ENCODE results near the gene TJP3. TPM values are rescaled to one million over a fixed set of nuclear protein-coding genes. Genes with fewer than 3 reads are reported as not detected.

Gene TJP3, protein sequence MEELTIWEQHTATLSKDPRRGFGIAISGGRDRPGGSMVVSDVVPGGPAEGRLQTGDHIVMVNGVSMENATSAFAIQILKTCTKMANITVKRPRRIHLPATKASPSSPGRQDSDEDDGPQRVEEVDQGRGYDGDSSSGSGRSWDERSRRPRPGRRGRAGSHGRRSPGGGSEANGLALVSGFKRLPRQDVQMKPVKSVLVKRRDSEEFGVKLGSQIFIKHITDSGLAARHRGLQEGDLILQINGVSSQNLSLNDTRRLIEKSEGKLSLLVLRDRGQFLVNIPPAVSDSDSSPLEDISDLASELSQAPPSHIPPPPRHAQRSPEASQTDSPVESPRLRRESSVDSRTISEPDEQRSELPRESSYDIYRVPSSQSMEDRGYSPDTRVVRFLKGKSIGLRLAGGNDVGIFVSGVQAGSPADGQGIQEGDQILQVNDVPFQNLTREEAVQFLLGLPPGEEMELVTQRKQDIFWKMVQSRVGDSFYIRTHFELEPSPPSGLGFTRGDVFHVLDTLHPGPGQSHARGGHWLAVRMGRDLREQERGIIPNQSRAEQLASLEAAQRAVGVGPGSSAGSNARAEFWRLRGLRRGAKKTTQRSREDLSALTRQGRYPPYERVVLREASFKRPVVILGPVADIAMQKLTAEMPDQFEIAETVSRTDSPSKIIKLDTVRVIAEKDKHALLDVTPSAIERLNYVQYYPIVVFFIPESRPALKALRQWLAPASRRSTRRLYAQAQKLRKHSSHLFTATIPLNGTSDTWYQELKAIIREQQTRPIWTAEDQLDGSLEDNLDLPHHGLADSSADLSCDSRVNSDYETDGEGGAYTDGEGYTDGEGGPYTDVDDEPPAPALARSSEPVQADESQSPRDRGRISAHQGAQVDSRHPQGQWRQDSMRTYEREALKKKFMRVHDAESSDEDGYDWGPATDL
- total RNA-seq, result 0.26 TPM in 1 of 2 replicates, not detected in the other

GRCh38 chr19:3708207-3708931, at the start of gene TJP3:
TSS of gene TJP3 (plus strand) at chr19:3708384. CDS start at chr19:3728433, 20,049 bp downstream.

DNA sequence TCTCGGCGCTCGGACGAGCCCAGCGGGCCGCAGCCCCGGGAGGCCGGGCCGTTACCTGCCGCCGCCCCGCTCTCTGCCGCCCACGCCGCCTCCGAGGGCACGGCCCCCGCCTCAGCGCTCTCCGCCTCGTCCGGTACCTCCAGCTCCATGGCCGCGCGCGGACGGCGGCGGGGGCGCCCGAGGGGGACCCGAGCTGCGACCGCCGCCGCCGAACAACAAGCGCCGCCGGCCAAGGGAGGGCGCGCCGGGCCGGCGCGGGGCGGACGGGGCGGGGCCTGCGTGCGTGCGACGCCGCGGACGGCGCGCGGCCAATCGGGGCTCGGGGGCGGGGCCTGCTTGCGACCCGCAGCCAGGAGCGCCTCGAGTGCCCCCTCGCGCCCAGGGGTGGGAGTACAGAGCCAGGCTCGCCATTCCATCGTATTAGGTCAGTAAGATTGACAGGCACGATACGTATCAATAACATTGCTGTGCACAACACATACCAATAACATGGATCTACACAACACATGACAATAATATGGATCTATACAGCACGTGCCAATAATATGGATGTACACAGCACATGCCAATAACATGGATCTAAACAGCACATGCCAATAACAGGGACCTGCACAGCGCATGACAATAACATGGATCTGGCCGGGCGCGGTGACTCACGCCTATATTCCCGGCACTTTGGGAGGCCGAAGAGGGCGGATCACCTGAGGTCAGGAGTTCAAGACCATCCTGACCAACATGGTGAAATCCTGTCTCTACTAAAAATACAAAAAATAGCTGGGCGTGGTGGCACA, 7.7 kb upstream of the TJP3 start, which contains the start of gene PIP5K1C:
Gene PIP5K1C, minus strand, starts transcription at position 227 of the 791 bp plus-strand sequence. Its CDS starts 78 bp downstream, at position 149.

GRCh38 chr19:3761382-3762129, 53.4 kb downstream of the TJP3 start, which contains the start of gene APBA3:
TSS of gene APBA3 (minus strand) at chr19:3761692. CDS start at chr19:3760264, 1,428 bp downstream.

GRCh38 chr19:3762501-3763459, 54.6 kb downstream of the TJP3 start, which contains the start of gene MRPL54:
TSS of gene MRPL54 (plus strand) at chr19:3762682. CDS start at chr19:3762701, 19 bp downstream.

DNA sequence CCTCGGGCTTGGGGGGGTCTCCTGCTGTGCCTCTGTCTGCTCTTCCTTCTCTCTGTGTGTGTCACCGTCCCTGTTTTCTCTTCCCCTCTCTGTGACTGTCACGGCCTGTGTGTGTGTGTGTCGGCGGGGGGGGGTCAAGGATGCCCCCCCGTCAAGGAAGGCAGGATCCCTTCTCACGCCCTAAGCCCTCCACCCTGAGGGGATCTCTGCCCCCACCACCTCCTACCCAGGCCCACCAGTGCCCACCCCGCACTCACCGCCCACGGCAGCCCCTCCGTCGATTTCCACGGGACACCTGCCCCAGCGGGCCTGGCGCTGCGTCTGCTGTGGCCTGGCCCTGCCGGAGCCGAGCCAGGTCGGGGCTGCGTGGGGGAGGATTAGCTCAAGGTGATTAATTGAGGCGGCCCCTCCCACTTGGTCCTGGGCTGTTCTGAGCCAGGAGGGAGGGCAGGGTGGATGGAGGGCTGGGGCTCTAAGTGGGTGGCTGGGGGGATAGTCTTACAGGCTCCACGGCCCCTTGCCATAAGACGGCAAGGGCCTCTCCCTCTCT, 63.8 kb downstream of the TJP3 start, which contains the start of gene RAX2:
Gene RAX2, minus strand, starts transcription at position 323 of the 550 bp plus-strand sequence. CDS start 486 bp downstream, outside the sequence.

GRCh38 chr19:3785938-3786824, 78.0 kb downstream of the TJP3 start, which contains the start of gene MATK:
TSS of gene MATK (minus strand) at chr19:3786381. CDS start at chr19:3785135, 1,246 bp downstream.

Other genes with a start within 250 kb of the TJP3 start
- not detected in 2 replicates for gene SMIM24, start 227.9 kb upstream of the TJP3 start, total RNA-seq
- not detected in 2 replicates for gene SMIM44, start 224.9 kb upstream of the TJP3 start, total RNA-seq
- 24.7 and 31.2 TPM in 2 replicates for gene DOHH, start 207.7 kb upstream of the TJP3 start, total RNA-seq
- 24.6 and 40.7 TPM in 2 replicates for gene FZR1, start 202.1 kb upstream of the TJP3 start, total RNA-seq
- not detected in 2 replicates for gene TEKTIP1, start 169.2 kb upstream of the TJP3 start, total RNA-seq
- gene MFSD12, start 150.8 kb upstream of the TJP3 start, total RNA-seq, result 74.3 and 83.0 TPM in 2 replicates
- 107 and 118 TPM in 2 replicates for gene HMG20B, start 135.4 kb upstream of the TJP3 start, total RNA-seq
- gene GIPC3, start 122.9 kb upstream of the TJP3 start, total RNA-seq, result 0.13 and 1.0 TPM in 2 replicates
- 0.40 and 3.0 TPM in 2 replicates for gene TBXA2R, start 101.5 kb upstream of the TJP3 start, total RNA-seq
- gene CACTIN, start 81.6 kb upstream of the TJP3 start, total RNA-seq, result 21.3 and 28.7 TPM in 2 replicates
- 23.7 and 27.2 TPM in 2 replicates for gene PIP5K1C, start 7.9 kb upstream of the TJP3 start, total RNA-seq
- gene APBA3, start 53.3 kb downstream of the TJP3 start, total RNA-seq, result 22.8 and 47.1 TPM in 2 replicates
- gene MRPL54, start 54.3 kb downstream of the TJP3 start, total RNA-seq, result 46.6 and 52.6 TPM in 2 replicates
- not detected in 2 replicates for gene RAX2, start 63.8 kb downstream of the TJP3 start, total RNA-seq
- 0.40 TPM in 1 of 2 replicates, not detected in the other for gene MATK, start 78.0 kb downstream of the TJP3 start, total RNA-seq
- gene ZFR2, start 160.7 kb downstream of the TJP3 start, total RNA-seq, result not detected in 2 replicates
- gene ATCAY, start 172.3 kb downstream of the TJP3 start, total RNA-seq, result 0.13 and 3.4 TPM in 2 replicates
- gene NMRK2, start 224.7 kb downstream of the TJP3 start, total RNA-seq, result not detected in 2 replicates

Measured in epithelial cell of alveolus of lung (primary cell).